Uterus (tissue), 2 donors: Measurements from ENCODE around the gene UBE2H.

Experiments used
- CTCF ChIP-seq, 4 experiments: fragments of 200-600 bp in 2 of 4; fragments of 450-650 bp in 2 of 4; sonication (generic) in 2 of 4; IDR thresholded peaks; one replicate each; pipeline ENCODE4 v1.5.1; 2016 to 2019; ENCODE audit warnings: antibody characterized with exemption in 4 of 4, mild to moderate bottlenecking in 2 of 4, moderate library complexity in 1 of 4
- POLR2A ChIP-seq, 2 donors: fragments of 450-650 bp; IDR thresholded peaks; one replicate each; pipeline ENCODE4 v1.6.1; 2016; ENCODE audit warnings: antibody characterized with exemption in 2 of 2, mild to moderate bottlenecking in 1 of 2, moderate library complexity in 1 of 2

GRCh38 chr7:129990403-129991192 is 37.8 kb upstream of the UBE2H start:
- TF ChIP-seq CTCF (IDR thresholded peaks at IDR 0.05) (no peak), POLR2A (IDR thresholded peaks at IDR 0.05) (no peak)
